HepG2 (cell line): ENCODE data around the gene PDE4D. TPM values are rescaled to one million over a fixed set of nuclear protein-coding genes. Genes with fewer than 3 reads are reported as not detected.

ENCODE experiments used
- ATF7 ChIP-seq, 2 experiments: fragments of 450-650 bp in 1 of 2; sonication (generic) in 1 of 2; formaldehyde crosslinking in 1 of 2; IDR thresholded peaks; 2 replicates each; pipeline versions ENCODE4 v1.4.0 to v1.6.1; 2016 to 2020; ENCODE audit warnings: antibody characterized with exemption in 1 of 2, mild to moderate bottlenecking in 1 of 2, missing genetic modification reagents in 1 of 2
- BCL6 ChIP-seq: IDR thresholded peaks from 2 replicates; pipeline ENCODE4 v1.6.1; 2016; ENCODE audit warnings: missing genetic modification reagents, missing compliant biosample characterization
- DNMT3B ChIP-seq: conservative IDR thresholded peaks from 2 replicates; pipeline ENCODE4 v1.6.1; 2016; ENCODE audit warnings: missing biosample characterization, control low read depth
- HMGXB3 ChIP-seq: sonication (generic); formaldehyde crosslinking; IDR thresholded peaks from 2 replicates; pipeline ENCODE4 v1.4.0; 2020; ENCODE audit warnings: missing genetic modification reagents, borderline replicate concordance
- JDP2 ChIP-seq: sonication (generic); formaldehyde crosslinking; IDR thresholded peaks from 2 replicates; pipeline ENCODE4 v1.8.1; 2022; ENCODE audit warnings: missing genetic modification reagents, borderline replicate concordance
- MAFF ChIP-seq: IDR thresholded peaks from 2 replicates; pipeline ENCODE4 v1.6.1; 2011; ENCODE audit warnings: low read depth, low read length, improper control_type of control experiment
- MEIS2 ChIP-seq: sonication (generic); formaldehyde crosslinking; IDR thresholded peaks from 2 replicates; pipeline ENCODE4 v1.9.0; 2021; ENCODE audit warnings: mild to moderate bottlenecking, missing genetic modification reagents
- PLRG1 ChIP-seq: fragments of 450-650 bp; conservative IDR thresholded peaks from 2 replicates; pipeline ENCODE4 v1.6.1; 2016
- POLR2G ChIP-seq: fragments of 200-400 bp; formaldehyde crosslinking; IDR thresholded peaks from 2 replicates; pipeline ENCODE4 v1.6.1; 2018; ENCODE audit warnings: mild to moderate bottlenecking, low read depth, low read length, moderate library complexity
- RFX3 ChIP-seq: IDR thresholded peaks from 2 replicates; pipeline ENCODE4 v1.6.1; 2016; ENCODE audit warnings: missing biosample characterization, missing genetic modification reagents
- SP140L ChIP-seq: sonication (generic); formaldehyde crosslinking; IDR thresholded peaks from 2 replicates; pipeline ENCODE4 v1.4.0; 2020; ENCODE audit warnings: missing genetic modification reagents, borderline replicate concordance
- TCF12 ChIP-seq, 2 experiments: fragments of 450-650 bp in 1 of 2; sonication (generic) in 1 of 2; formaldehyde crosslinking in 1 of 2; IDR thresholded peaks; 2 replicates each; pipeline versions ENCODE4 v1.6.1 to v1.8.0; 2017 to 2022; ENCODE audit warnings: antibody characterized with exemption in 1 of 2, mild to moderate bottlenecking in 1 of 2, missing genetic modification reagents in 1 of 2, moderate library complexity in 1 of 2
- ZNF354B ChIP-seq: sonication (generic); formaldehyde crosslinking; IDR thresholded peaks from 2 replicates; pipeline ENCODE4 v1.8.0; 2022; ENCODE audit warnings: mild to moderate bottlenecking, missing genetic modification reagents
- polyA plus RNA-seq, 8 experiments: library from polyadenylated mRNA; depleted of rRNA in 3 of 8; stranded (reverse) in 7 of 8; unstranded in 1 of 8; fragments of >200 nt; fragmentation: Illumina TruSeq in 4 of 8; extraction: Trizol in 4 of 8; gene quantifications; 2 replicates each; pipeline versions ENCODE4 v1.2.1 to v1.2.3, GENCODE V29; 2011 to 2016; ENCODE audit warnings: low read depth in 4 of 8, missing spikeins in 1 of 8, mixed read lengths in 1 of 8; ENCODE audit not compliant: insufficient read depth in 1 of 8
- total RNA-seq, 5 experiments: library from RNA; depleted of rRNA; stranded (reverse); fragments of >200 nt; fragmentation: Illumina TruSeq; extraction: Trizol; gene quantifications; 2 replicates each; pipeline ENCODE4 v1.2.3, GENCODE V29; 2016; ENCODE audit warnings: low read depth in 1 of 5
- TF ChIP-seq, protein P1 (sequence below): sonication (generic); formaldehyde crosslinking; IDR thresholded peaks from 2 replicates; pipeline ENCODE4 v1.4.0; 2020; ENCODE audit warnings: missing genetic modification reagents
- TF ChIP-seq, protein P2 (sequence below): sonication (generic); formaldehyde crosslinking; conservative IDR thresholded peaks from 2 replicates; pipeline ENCODE4 v1.4.0; 2020; ENCODE audit warnings: mild to moderate bottlenecking, missing genetic modification reagents, moderate library complexity
- TF ChIP-seq, protein P3 (sequence below): sonication (generic); formaldehyde crosslinking; conservative IDR thresholded peaks from 2 replicates; pipeline ENCODE4 v1.8.1; 2023; ENCODE audit warnings: missing genetic modification reagents

PDE4D gene
- total and polyA plus RNA-seq, 2 of the 13 experiments (the other 11 are each of a cell fraction or from before 2014, with no cell fraction given) = 7.0 to 12.2 TPM

DNA sequence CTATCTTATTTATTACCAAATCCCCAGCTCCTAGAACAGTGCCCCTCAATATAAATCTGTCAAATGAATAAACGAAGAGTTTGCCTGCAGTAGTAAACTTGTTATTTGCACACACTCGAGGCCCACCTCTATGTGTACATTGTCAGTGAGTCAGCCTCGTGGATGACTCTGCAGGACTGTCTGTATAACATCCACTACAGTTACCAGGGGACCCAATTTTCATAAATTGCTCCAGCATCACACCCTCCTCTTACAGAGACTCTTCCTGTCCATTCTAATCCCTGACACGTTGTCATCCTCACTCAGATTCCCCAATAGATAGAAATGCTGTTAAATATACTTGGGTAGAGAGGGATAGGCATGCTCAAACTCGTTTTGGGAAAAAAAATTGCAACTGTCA, 832.1 kb downstream of the PDE4D start (continued):
- TF ChIP-seq, protein P1, sequence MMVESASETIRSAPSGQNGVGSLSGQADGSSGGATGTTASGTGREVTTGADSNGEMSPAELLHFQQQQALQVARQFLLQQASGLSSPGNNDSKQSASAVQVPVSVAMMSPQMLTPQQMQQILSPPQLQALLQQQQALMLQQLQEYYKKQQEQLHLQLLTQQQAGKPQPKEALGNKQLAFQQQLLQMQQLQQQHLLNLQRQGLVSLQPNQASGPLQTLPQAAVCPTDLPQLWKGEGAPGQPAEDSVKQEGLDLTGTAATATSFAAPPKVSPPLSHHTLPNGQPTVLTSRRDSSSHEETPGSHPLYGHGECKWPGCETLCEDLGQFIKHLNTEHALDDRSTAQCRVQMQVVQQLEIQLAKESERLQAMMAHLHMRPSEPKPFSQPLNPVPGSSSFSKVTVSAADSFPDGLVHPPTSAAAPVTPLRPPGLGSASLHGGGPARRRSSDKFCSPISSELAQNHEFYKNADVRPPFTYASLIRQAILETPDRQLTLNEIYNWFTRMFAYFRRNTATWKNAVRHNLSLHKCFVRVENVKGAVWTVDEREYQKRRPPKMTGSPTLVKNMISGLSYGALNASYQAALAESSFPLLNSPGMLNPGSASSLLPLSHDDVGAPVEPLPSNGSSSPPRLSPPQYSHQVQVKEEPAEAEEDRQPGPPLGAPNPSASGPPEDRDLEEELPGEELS (CRISPR knock-in tag) = peak; percentile 84
- no peak for TF ChIP-seq RFX3 (CRISPR knock-in tag)
- TF ChIP-seq ATF7 (IDR thresholded peaks at IDR 0.05) = no peak
- TF ChIP-seq ATF7 (CRISPR knock-in tag; IDR thresholded peaks at IDR 0.05) = no peak
- TF ChIP-seq PLRG1 = no peak
- TF ChIP-seq, protein P2, sequence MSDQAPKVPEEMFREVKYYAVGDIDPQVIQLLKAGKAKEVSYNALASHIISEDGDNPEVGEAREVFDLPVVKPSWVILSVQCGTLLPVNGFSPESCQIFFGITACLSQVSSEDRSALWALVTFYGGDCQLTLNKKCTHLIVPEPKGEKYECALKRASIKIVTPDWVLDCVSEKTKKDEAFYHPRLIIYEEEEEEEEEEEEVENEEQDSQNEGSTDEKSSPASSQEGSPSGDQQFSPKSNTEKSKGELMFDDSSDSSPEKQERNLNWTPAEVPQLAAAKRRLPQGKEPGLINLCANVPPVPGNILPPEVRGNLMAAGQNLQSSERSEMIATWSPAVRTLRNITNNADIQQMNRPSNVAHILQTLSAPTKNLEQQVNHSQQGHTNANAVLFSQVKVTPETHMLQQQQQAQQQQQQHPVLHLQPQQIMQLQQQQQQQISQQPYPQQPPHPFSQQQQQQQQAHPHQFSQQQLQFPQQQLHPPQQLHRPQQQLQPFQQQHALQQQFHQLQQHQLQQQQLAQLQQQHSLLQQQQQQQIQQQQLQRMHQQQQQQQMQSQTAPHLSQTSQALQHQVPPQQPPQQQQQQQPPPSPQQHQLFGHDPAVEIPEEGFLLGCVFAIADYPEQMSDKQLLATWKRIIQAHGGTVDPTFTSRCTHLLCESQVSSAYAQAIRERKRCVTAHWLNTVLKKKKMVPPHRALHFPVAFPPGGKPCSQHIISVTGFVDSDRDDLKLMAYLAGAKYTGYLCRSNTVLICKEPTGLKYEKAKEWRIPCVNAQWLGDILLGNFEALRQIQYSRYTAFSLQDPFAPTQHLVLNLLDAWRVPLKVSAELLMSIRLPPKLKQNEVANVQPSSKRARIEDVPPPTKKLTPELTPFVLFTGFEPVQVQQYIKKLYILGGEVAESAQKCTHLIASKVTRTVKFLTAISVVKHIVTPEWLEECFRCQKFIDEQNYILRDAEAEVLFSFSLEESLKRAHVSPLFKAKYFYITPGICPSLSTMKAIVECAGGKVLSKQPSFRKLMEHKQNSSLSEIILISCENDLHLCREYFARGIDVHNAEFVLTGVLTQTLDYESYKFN = peak; percentile 63
- TF ChIP-seq BCL6 = no peak
- no peak for TF ChIP-seq TCF12 (IDR thresholded peaks at IDR 0.05)
- TF ChIP-seq TCF12 (CRISPR knock-in tag; IDR thresholded peaks at IDR 0.05) = no peak
- TF ChIP-seq MEIS2 (CRISPR knock-in tag) = 0 out of 2 replicates have a peak, but pooled peaks have one; percentile 46
- TF ChIP-seq JDP2 (CRISPR knock-in tag) = no peak
- TF ChIP-seq HMGXB3 = no peak
- TF ChIP-seq POLR2G = no peak
- TF ChIP-seq, protein P3, sequence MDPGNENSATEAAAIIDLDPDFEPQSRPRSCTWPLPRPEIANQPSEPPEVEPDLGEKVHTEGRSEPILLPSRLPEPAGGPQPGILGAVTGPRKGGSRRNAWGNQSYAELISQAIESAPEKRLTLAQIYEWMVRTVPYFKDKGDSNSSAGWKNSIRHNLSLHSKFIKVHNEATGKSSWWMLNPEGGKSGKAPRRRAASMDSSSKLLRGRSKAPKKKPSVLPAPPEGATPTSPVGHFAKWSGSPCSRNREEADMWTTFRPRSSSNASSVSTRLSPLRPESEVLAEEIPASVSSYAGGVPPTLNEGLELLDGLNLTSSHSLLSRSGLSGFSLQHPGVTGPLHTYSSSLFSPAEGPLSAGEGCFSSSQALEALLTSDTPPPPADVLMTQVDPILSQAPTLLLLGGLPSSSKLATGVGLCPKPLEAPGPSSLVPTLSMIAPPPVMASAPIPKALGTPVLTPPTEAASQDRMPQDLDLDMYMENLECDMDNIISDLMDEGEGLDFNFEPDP (CRISPR knock-in tag) = no peak
- TF ChIP-seq ZNF354B = no peak
- 0 out of 2 replicates have a peak, but pooled peaks have one; percentile 34 for TF ChIP-seq MAFF
- TF ChIP-seq SP140L = no peak
- TF ChIP-seq DNMT3B (CRISPR knock-in tag) = no peak
